Measurements from ENCODE around the gene ADAMTS7. TPM values are rescaled to one million over a fixed set of nuclear protein-coding genes. Genes with fewer than 3 reads are reported as not detected.
A peak's percentile ranks its signal among the peaks of the same experiment; 100 is the strongest.
"Not testable (repeated sequence)": the region's sequence is repeated elsewhere in the genome, so short reads cannot be mapped to it uniquely, and the experiment has no call there.

Gene ADAMTS7
- total RNA-seq, 1 donor from 2014 or later, result 27.4 TPM

- peak; percentile 5 for DNase-seq (ENCODE audit: low read depth)
- TF ChIP-seq, protein P1, sequence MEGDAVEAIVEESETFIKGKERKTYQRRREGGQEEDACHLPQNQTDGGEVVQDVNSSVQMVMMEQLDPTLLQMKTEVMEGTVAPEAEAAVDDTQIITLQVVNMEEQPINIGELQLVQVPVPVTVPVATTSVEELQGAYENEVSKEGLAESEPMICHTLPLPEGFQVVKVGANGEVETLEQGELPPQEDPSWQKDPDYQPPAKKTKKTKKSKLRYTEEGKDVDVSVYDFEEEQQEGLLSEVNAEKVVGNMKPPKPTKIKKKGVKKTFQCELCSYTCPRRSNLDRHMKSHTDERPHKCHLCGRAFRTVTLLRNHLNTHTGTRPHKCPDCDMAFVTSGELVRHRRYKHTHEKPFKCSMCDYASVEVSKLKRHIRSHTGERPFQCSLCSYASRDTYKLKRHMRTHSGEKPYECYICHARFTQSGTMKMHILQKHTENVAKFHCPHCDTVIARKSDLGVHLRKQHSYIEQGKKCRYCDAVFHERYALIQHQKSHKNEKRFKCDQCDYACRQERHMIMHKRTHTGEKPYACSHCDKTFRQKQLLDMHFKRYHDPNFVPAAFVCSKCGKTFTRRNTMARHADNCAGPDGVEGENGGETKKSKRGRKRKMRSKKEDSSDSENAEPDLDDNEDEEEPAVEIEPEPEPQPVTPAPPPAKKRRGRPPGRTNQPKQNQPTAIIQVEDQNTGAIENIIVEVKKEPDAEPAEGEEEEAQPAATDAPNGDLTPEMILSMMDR (IDR thresholded peaks at IDR 0.05; ENCODE audit: insufficient read depth, low read length, poor library complexity, severe bottlenecking), result no peak
- Histone ChIP-seq H3K4me3 (ENCODE audit: low read depth, low read length) (no peak overlapping the region), H3K27me3 (ENCODE audit: control insufficient read depth, insufficient read depth, low read length) (no peaks in the 10 kb centered on the region), H3K36me3 (ENCODE audit: control insufficient read depth, insufficient read depth, low read length) (no peaks in the 10 kb centered on the region)
Measured at GRCh38 chr15:78840661-78841375, 29.6 kb upstream of the ADAMTS7 start.

DNA sequence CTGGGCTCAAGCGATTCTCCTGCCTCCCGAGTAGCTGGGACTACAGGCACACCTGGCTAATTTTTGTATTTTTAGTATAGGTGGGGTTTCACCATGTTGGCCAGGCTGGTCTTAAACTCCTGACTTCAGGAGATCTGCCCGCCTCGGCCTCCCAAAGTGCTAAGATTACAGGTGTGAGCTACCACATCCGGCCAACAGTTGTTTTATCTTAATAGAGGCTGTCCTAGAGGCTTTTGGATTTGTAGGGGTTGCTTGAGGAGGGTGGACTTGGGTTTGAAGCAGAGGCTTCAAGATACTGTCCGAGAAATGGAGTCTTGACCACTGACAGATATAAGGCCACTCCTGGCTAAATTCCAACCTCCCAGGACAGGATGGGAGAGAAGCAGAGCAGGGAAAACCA is 27.9 kb upstream of the ADAMTS7 start:
- H3K4me3 ChIP-seq (ENCODE audit: low read depth, low read length); H3K36me3 ChIP-seq (ENCODE audit: control insufficient read depth, insufficient read depth, low read length); DNase-seq (ENCODE audit: low read depth); H3K27me3 ChIP-seq (ENCODE audit: control insufficient read depth, insufficient read depth, low read length): not testable (repeated sequence)

GRCh38 chr15:78838489-78838888 is 27.2 kb upstream of the ADAMTS7 start:
- H3K36me3 ChIP-seq (ENCODE audit: control insufficient read depth, insufficient read depth, low read length), result no peaks in the 10 kb centered on the region
- no peaks in the 10 kb centered on the region for H3K27me3 ChIP-seq (ENCODE audit: control insufficient read depth, insufficient read depth, low read length)
- TF ChIP-seq, protein P1 (IDR thresholded peaks at IDR 0.05; ENCODE audit: insufficient read depth, low read length, poor library complexity, severe bottlenecking), result no peak
- DNase-seq (ENCODE audit: low read depth), result no peak
- H3K4me3 ChIP-seq (ENCODE audit: low read depth, low read length), result no peak overlapping the region

- no peaks in the 10 kb centered on the region for H3K27me3 ChIP-seq (ENCODE audit: control insufficient read depth, insufficient read depth, low read length)
- no peaks in the 10 kb centered on the region for H3K36me3 ChIP-seq (ENCODE audit: control insufficient read depth, insufficient read depth, low read length)
- DNase-seq (ENCODE audit: low read depth), result no peak
- TF ChIP-seq, protein P1 (IDR thresholded peaks at IDR 0.05; ENCODE audit: insufficient read depth, low read length, poor library complexity, severe bottlenecking), result no peak
- H3K4me3 ChIP-seq (ENCODE audit: low read depth, low read length), result no peak overlapping the region
Measured at GRCh38 chr15:78837543-78837942, 26.3 kb upstream of the ADAMTS7 start.

- no peak for DNase-seq (ENCODE audit: low read depth)
- Histone ChIP-seq H3K27me3 (ENCODE audit: control insufficient read depth, insufficient read depth, low read length) (peaks cover under 1% of the 10 kb centered on the region), H3K36me3 (ENCODE audit: control insufficient read depth, insufficient read depth, low read length) (no peaks in the 10 kb centered on the region), H3K4me3 (ENCODE audit: low read depth, low read length) (no peak overlapping the region)
- TF ChIP-seq, protein P1 (IDR thresholded peaks at IDR 0.05; ENCODE audit: insufficient read depth, low read length, poor library complexity, severe bottlenecking), result no peak
Measured at GRCh38 chr15:78837131-78837530, 25.9 kb upstream of the ADAMTS7 start.

GRCh38 chr15:78836333-78836732 is 25.1 kb upstream of the ADAMTS7 start:
- no peak for DNase-seq (ENCODE audit: low read depth)
- Histone ChIP-seq H3K27me3 (ENCODE audit: control insufficient read depth, insufficient read depth, low read length) (peaks cover 8% of the 10 kb centered on the region), H3K4me3 (ENCODE audit: low read depth, low read length) (no peak overlapping the region), H3K36me3 (ENCODE audit: control insufficient read depth, insufficient read depth, low read length) (no peaks in the 10 kb centered on the region)
- TF ChIP-seq, protein P1 (IDR thresholded peaks at IDR 0.05; ENCODE audit: insufficient read depth, low read length, poor library complexity, severe bottlenecking), result no peak
